SK-N-SH treated with all-trans-retinoic acid at 6 μM for 48 hours (cell line): Measurements from ENCODE around the gene FUT7.

ENCODE experiments used
- ATAC-seq: fragments of 200-7000 bp; cut with Tn5 transposase; 3 replicates; pipeline ENCODE4 v1.9.1; 2020; ENCODE audit warnings: mild to moderate bottlenecking, moderate library complexity
- BACH2 ChIP-seq: fragments of 250-450 bp; sonication (Bioruptor Pico); IDR thresholded peaks from 2 replicates; pipeline ENCODE4 v1.9.0; 2021; ENCODE audit warnings: mild to moderate bottlenecking, borderline replicate concordance
- CREB5 ChIP-seq: fragments of 250-450 bp; sonication (Bioruptor Pico); IDR thresholded peaks from 2 replicates; pipeline ENCODE4 v1.5.1; 2020; ENCODE audit warnings: low read depth, mild to moderate bottlenecking, moderate library complexity
- CSDC2 ChIP-seq: fragments of 250-450 bp; sonication (Bioruptor Pico); IDR thresholded peaks from 2 replicates; pipeline ENCODE4 v1.5.0; 2020; ENCODE audit warnings: mild to moderate bottlenecking, moderate library complexity
- CSRNP3 ChIP-seq: fragments of 250-450 bp; sonication (Bioruptor Pico); IDR thresholded peaks from 2 replicates; pipeline ENCODE4 v1.5.1; 2021; ENCODE audit warnings: mild to moderate bottlenecking, moderate library complexity
- ESRRG ChIP-seq: fragments of 250-450 bp; sonication (Bioruptor Pico); IDR thresholded peaks from 2 replicates; pipeline ENCODE4 v1.6.1; 2021; ENCODE audit warnings: mild to moderate bottlenecking
- GLIS3 ChIP-seq: fragments of 250-450 bp; sonication (Bioruptor Pico); IDR thresholded peaks from 2 replicates; pipeline ENCODE4 v1.5.0; 2020; ENCODE audit warnings: mild to moderate bottlenecking, moderate library complexity
- ISL1 ChIP-seq: fragments of 250-450 bp; sonication (Bioruptor Pico); IDR thresholded peaks from 2 replicates; pipeline ENCODE4 v2.1.2; 2022; ENCODE audit warnings: mild to moderate bottlenecking, moderate library complexity
- OSR1 ChIP-seq: fragments of 250-450 bp; sonication (Bioruptor Pico); IDR thresholded peaks from 2 replicates; pipeline ENCODE4 v1.8.0; 2022; ENCODE audit warnings: moderate library complexity, mild to moderate bottlenecking, inconsistent platforms
- PATZ1 ChIP-seq: fragments of 250-450 bp; sonication (Bioruptor Pico); IDR thresholded peaks from 2 replicates; pipeline ENCODE4 v1.8.0; 2020; ENCODE audit warnings: mild to moderate bottlenecking, moderate library complexity, borderline replicate concordance
- POU6F1 ChIP-seq: fragments of 250-450 bp; sonication (Bioruptor Pico); IDR thresholded peaks from 2 replicates; pipeline ENCODE4 v1.8.0; 2021; ENCODE audit warnings: low read depth, mild to moderate bottlenecking, moderate library complexity, borderline replicate concordance
- PPARA ChIP-seq: fragments of 250-450 bp; sonication (Bioruptor Pico); IDR thresholded peaks from 2 replicates; pipeline ENCODE4 v1.5.0; 2020; ENCODE audit warnings: mild to moderate bottlenecking, borderline replicate concordance
- RARB ChIP-seq: fragments of 250-450 bp; sonication (Bioruptor Pico); IDR thresholded peaks from 2 replicates; pipeline ENCODE4 v1.8.0; 2021; ENCODE audit warnings: mild to moderate bottlenecking, moderate library complexity
- SNAI2 ChIP-seq: fragments of 250-450 bp; sonication (Bioruptor Pico); IDR thresholded peaks from 2 replicates; pipeline ENCODE4 v1.5.0; 2020; ENCODE audit warnings: mild to moderate bottlenecking, moderate library complexity
- TCF4 ChIP-seq: fragments of 250-450 bp; sonication (Bioruptor Pico); IDR thresholded peaks from 2 replicates; pipeline ENCODE4 v1.8.0; 2021; ENCODE audit warnings: mild to moderate bottlenecking, moderate library complexity, borderline replicate concordance
- TOX ChIP-seq: fragments of 250-450 bp; sonication (Bioruptor Pico); IDR thresholded peaks from 2 replicates; pipeline ENCODE4 v1.8.0; 2021; ENCODE audit warnings: mild to moderate bottlenecking, moderate library complexity, borderline replicate concordance
- ZC3H10 ChIP-seq: fragments of 250-450 bp; sonication (Bioruptor Pico); IDR thresholded peaks from 2 replicates; pipeline ENCODE4 v1.5.1; 2021; ENCODE audit warnings: mild to moderate bottlenecking, moderate library complexity
- ZFP3 ChIP-seq: fragments of 250-450 bp; sonication (Bioruptor Pico); IDR thresholded peaks from 2 replicates; pipeline ENCODE4 v1.5.0; 2020; ENCODE audit warnings: mild to moderate bottlenecking, moderate library complexity
- ZFP30 ChIP-seq: fragments of 450-650 bp; formaldehyde crosslinking; IDR thresholded peaks from 2 replicates; pipeline ENCODE4 v1.5.0; 2022; ENCODE audit warnings: mild to moderate bottlenecking, moderate library complexity
- ZNF565 ChIP-seq: fragments of 450-650 bp; formaldehyde crosslinking; conservative IDR thresholded peaks from 2 replicates; pipeline ENCODE4 v1.5.0; 2020; ENCODE audit warnings: low read depth, mild to moderate bottlenecking, moderate library complexity
- ZNF70 ChIP-seq: fragments of 450-650 bp; formaldehyde crosslinking; IDR thresholded peaks from 2 replicates; pipeline ENCODE4 v1.5.0; 2020; ENCODE audit warnings: mild to moderate bottlenecking, moderate library complexity
- ZNF8 ChIP-seq: fragments of 450-650 bp; formaldehyde crosslinking; IDR thresholded peaks from 2 replicates; pipeline ENCODE4 v1.5.0; 2020; ENCODE audit warnings: mild to moderate bottlenecking, moderate library complexity

The FUT7 gene

GRCh38 chr9:137052293-137052692, 20.4 kb upstream of the FUT7 start (continued):
- TF ChIP-seq PATZ1 (CRISPR knock-in tag) (no peak), TOX (CRISPR knock-in tag) (no peak), ZNF565 (CRISPR knock-in tag) (no peak), ZC3H10 (CRISPR knock-in tag) (no peak)

GRCh38 chr9:137051145-137051724, 19.3 kb upstream of the FUT7 start:
- no peak for ATAC-seq

GRCh38 chr9:137050570-137050969, 18.7 kb upstream of the FUT7 start:
- no peak for ATAC-seq
- TF ChIP-seq RARB (CRISPR knock-in tag) = no peak
- no peak for TF ChIP-seq CSDC2 (CRISPR knock-in tag)
- TF ChIP-seq SNAI2 (CRISPR knock-in tag) = no peak
- TF ChIP-seq ZFP3 = no peak
- TF ChIP-seq ZFP30 (CRISPR knock-in tag) = no peak
- no peak for TF ChIP-seq ZNF565 (CRISPR knock-in tag)
- TF ChIP-seq ZC3H10 (CRISPR knock-in tag) = no peak
- no peak for TF ChIP-seq OSR1 (CRISPR knock-in tag)
- no peak for TF ChIP-seq CSRNP3 (CRISPR knock-in tag)
- no peak for TF ChIP-seq PPARA (CRISPR knock-in tag)
- no peak for TF ChIP-seq ESRRG
- TF ChIP-seq ZNF8 = no peak
- TF ChIP-seq BACH2 (CRISPR knock-in tag) = no peak
- no peak for TF ChIP-seq CREB5 (CRISPR knock-in tag)
- no peak for TF ChIP-seq GLIS3 (CRISPR knock-in tag)

More at GRCh38 chr9:137051145-137051724, 19.3 kb upstream of the FUT7 start:
- TF ChIP-seq ZNF8 (no peak), ZNF70 (CRISPR knock-in tag) (no peak), ZFP3 (no peak), PATZ1 (CRISPR knock-in tag) (no peak), ESRRG (no peak), POU6F1 (no peak), RARB (CRISPR knock-in tag) (no peak), TCF4 (no peak), PPARA (CRISPR knock-in tag) (no peak), CREB5 (CRISPR knock-in tag) (no peak), GLIS3 (CRISPR knock-in tag) (no peak), BACH2 (CRISPR knock-in tag) (no peak), TOX (CRISPR knock-in tag) (no peak), ISL1 (CRISPR knock-in tag) (no peak), CSDC2 (CRISPR knock-in tag) (no peak), ZFP30 (CRISPR knock-in tag) (no peak)
- TF ChIP-seq, all 23 proteins: peak for 0
